Endothelial cell (in vitro differentiated cells): ENCODE measurements around the gene DNAAF2. TPM values are rescaled to one million over a fixed set of nuclear protein-coding genes. Genes with fewer than 3 reads are reported as not detected.
A peak's percentile ranks its signal among the peaks of the same experiment; 100 is the strongest.

Experiments
- DNase-seq: peaks from one replicate; pipeline ENCODE4 v3.0.0; 2021; ENCODE audit warnings: low spot score
- H3K27ac Mint-ChIP-seq: one replicate; pipeline ENCODE4 v1.8.0; 2021; ENCODE audit warnings: mixed read lengths, inconsistent platforms; ENCODE audit not compliant: unreplicated experiment
- H3K27me3 Mint-ChIP-seq: one replicate; pipeline ENCODE4 v1.8.0; 2021; ENCODE audit warnings: mild to moderate bottlenecking, moderate library complexity, mixed read lengths, inconsistent platforms; ENCODE audit not compliant: unreplicated experiment
- H3K36me3 Mint-ChIP-seq: one replicate; pipeline ENCODE4 v1.8.0; 2021; ENCODE audit warnings: mild to moderate bottlenecking, low read depth, mixed read lengths, inconsistent platforms; ENCODE audit not compliant: unreplicated experiment
- H3K4me1 Mint-ChIP-seq: one replicate; pipeline ENCODE4 v1.8.0; 2021; ENCODE audit warnings: mild to moderate bottlenecking, mixed read lengths, inconsistent platforms; ENCODE audit not compliant: unreplicated experiment
- H3K4me3 Mint-ChIP-seq: one replicate; pipeline ENCODE4 v1.8.0; 2021; ENCODE audit warnings: mild to moderate bottlenecking, mixed read lengths, inconsistent platforms; ENCODE audit not compliant: unreplicated experiment
- H3K9me3 Mint-ChIP-seq: one replicate; pipeline ENCODE4 v1.8.0; 2021; ENCODE audit warnings: mixed read lengths, inconsistent platforms; ENCODE audit not compliant: unreplicated experiment
- total RNA-seq: library from RNA; stranded (reverse); fragmentation: NEBNext Ultra II Directional; extraction: Animal tissue kit (Norgen Biotek cat#: 25700); gene quantifications from one replicate; pipeline ENCODE4 v1.2.1, GENCODE V29; 2021; ENCODE audit not compliant: unreplicated experiment
- TF ChIP-seq, protein P1 (sequence below): fragments of 200-600 bp; sonication (generic); IDR thresholded peaks from one replicate; pipeline ENCODE4 v1.5.0; 2021; ENCODE audit warnings: antibody characterized with exemption; ENCODE audit not compliant: unreplicated experiment

The DNAAF2 gene
- total RNA-seq, 1 donor from 2014 or later, result 8.6 TPM

DNA sequence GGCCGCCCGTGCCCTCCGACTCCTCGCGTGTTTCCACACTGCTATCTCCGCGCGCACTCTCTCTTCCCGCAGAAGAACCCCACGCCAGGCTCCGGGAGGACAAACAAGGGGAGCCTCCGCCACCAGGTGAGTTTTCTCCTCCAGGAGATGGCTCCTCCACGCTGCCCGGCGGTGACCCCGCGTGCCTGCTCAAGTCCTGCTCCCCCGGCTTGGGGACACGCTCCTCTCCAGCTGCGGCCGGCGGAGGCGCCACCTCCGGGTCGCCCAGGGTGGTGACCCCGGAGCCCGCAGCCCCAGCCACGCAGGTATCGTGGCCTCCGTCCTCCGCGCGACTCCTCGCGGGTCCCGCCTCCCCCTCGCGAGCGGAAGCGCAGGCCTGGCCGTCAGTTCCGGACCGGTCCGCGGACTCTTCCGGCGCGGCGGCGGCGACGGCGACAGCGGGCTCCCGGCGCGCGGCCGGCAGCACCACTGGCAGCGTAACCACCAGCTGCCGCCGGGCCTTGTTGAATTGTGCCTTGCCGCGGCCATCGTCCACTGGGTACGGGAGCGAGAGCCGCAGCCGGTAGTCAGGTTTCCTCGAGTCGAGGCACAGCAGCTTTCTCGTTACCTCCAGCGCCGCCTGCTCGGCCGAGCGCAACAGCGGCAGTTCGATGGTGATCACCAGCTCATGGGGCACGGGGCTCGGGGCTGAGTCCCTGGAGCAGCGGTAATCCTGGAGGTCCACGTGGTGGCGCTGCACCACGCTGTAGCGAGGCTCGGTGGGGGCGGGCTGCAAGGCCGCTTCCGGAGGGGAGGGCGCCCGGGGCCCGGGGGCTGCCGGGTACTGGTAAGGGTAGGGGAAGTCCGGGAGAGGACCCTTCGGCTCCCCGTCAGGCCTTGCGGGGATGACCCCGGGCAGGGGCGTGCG is 1.2 kb downstream of the DNAAF2 start:
- H3K4me1 Mint-ChIP-seq, result peaks cover 16% of the 10 kb centered on the region
- peaks cover 19% of the 10 kb centered on the region for H3K27me3 Mint-ChIP-seq
- H3K27ac Mint-ChIP-seq, result peak overlapping the region; percentile 96
- H3K9me3 Mint-ChIP-seq, result no peaks in the 10 kb centered on the region
- H3K36me3 Mint-ChIP-seq, result peaks cover 16% of the 10 kb centered on the region
- peak; percentile 97 for DNase-seq
- TF ChIP-seq, protein P1, sequence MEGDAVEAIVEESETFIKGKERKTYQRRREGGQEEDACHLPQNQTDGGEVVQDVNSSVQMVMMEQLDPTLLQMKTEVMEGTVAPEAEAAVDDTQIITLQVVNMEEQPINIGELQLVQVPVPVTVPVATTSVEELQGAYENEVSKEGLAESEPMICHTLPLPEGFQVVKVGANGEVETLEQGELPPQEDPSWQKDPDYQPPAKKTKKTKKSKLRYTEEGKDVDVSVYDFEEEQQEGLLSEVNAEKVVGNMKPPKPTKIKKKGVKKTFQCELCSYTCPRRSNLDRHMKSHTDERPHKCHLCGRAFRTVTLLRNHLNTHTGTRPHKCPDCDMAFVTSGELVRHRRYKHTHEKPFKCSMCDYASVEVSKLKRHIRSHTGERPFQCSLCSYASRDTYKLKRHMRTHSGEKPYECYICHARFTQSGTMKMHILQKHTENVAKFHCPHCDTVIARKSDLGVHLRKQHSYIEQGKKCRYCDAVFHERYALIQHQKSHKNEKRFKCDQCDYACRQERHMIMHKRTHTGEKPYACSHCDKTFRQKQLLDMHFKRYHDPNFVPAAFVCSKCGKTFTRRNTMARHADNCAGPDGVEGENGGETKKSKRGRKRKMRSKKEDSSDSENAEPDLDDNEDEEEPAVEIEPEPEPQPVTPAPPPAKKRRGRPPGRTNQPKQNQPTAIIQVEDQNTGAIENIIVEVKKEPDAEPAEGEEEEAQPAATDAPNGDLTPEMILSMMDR, result peak; percentile 85
- H3K4me3 Mint-ChIP-seq, result peak overlapping the region; percentile 98

DNA sequence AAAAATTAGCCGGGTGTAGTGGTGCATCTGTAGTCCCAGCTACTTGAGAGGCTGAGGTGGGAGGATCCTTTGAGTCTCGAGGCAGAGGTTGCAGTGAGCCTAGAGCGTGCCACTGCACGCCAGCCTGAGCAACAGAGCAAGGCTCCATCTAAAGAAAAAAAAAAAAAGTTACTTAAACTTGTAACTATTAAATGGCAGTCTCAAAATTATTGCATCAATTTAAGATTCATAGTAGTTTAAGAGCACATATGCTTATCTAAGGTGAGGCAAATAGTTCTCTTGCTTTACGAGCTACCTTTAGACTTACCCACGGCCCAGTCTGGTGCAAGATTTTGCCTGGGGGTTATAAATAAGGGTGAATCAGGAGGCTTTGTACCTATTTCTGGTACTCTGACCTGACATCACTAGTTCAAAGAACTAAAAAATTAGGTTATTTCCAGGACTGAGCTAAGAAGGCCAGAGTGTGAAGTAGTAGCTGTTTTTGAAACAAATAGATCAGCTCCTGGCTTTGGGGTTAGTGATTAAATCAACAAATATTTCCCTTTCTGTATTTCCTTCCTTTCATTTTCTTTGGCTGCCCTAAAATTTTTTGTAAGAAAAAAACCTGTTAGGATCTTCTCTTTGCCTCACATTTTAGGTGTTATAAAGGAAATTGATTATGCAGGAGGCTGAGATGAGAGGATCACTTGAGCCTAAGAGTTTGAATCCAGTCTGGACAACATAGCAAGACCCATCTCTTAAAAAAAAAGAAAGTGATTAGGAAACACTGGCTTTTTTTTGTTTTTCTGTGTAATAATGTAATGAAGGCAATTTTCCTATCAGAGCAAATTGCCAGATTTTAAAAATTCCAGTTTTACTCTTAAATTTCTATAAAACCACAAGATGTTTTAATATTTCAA is 10.9 kb downstream of the DNAAF2 start:
- Mint-ChIP-seq H3K4me3 (no peak overlapping the region), H3K27me3 (peaks cover 17% of the 10 kb centered on the region), H3K27ac (no peak overlapping the region), H3K9me3 (no peaks in the 10 kb centered on the region), H3K36me3 (peaks cover 12% of the 10 kb centered on the region), H3K4me1 (peaks cover 13% of the 10 kb centered on the region)
- TF ChIP-seq, protein P1, result no peak
- no peak for DNase-seq

DNA sequence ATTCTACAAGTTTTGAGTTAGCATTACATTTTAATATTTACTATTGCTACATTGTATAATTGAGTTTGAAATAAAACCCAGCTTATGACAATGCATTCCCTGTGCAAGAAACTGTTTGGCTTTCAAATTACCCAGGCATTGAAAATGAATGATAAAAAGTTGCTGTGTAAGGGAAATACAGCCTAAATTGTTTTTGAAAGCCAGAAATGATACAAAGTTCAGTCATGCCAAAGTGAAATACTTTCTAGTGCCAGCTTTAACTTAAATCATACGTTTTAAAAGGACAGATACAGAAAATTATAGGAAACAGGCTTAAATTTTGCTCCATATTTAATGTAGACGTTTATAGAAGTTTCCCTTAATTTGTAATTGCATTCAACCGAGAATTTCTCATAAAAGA is 11.7 kb downstream of the DNAAF2 start:
- Mint-ChIP-seq H3K4me1 (peaks cover 16% of the 10 kb centered on the region), H3K4me3 (peak overlapping the region; percentile 56), H3K9me3 (no peaks in the 10 kb centered on the region), H3K27ac (no peak overlapping the region), H3K27me3 (peaks cover 19% of the 10 kb centered on the region), H3K36me3 (peaks cover 18% of the 10 kb centered on the region)
- no peak for DNase-seq
- TF ChIP-seq, protein P1, result no peak

DNA sequence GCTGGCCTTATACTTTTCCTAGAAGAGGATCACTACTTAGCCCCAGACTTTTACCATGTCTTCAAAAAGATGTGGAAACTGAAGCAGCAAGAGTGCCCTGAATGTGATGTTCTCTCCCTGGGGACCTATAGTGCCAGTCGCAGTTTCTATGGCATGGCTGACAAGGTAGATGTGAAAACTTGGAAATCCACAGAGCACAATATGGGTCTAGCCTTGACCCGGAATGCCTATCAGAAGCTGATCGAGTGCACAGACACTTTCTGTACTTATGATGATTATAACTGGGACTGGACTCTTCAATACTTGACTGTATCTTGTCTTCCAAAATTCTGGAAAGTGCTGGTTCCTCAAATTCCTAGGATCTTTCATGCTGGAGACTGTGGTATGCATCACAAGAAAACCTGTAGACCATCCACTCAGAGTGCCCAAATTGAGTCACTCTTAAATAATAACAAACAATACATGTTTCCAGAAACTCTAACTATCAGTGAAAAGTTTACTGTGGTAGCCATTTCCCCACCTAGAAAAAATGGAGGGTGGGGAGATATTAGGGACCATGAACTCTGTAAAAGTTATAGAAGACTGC is 12.9 kb downstream of the DNAAF2 start:
- Mint-ChIP-seq H3K27me3 (peaks cover 21% of the 10 kb centered on the region), H3K4me3 (peak overlapping the region; percentile 94), H3K36me3 (peaks cover 19% of the 10 kb centered on the region), H3K27ac (peak overlapping the region; percentile 63), H3K4me1 (peaks cover 20% of the 10 kb centered on the region), H3K9me3 (no peaks in the 10 kb centered on the region)
- TF ChIP-seq, protein P1, result no peak
- no peak for DNase-seq
